ENCODE results near the gene MAS1.
"Not testable (repeated sequence)": the region's sequence is repeated elsewhere in the genome, so short reads cannot be mapped to it uniquely, and the experiment has no call there.

The MAS1 gene

GRCh38 chr6:159890792-159891191 is at the start of gene MAS1:
Gene MAS1, plus strand, starts transcription at chr6:159890988. Its CDS starts 15,968 bp downstream, at chr6:159906956.
- no peak for DNase-seq

GRCh38 chr6:159842035-159842434 is 48.8 kb upstream of the MAS1 start:
- no peak for DNase-seq

- DNase-seq: no peak
Observed at GRCh38 chr6:159844737-159845645, 45.8 kb upstream of the MAS1 start.

GRCh38 chr6:159848552-159848951 is 42.2 kb upstream of the MAS1 start:
- DNase-seq: not testable (repeated sequence)

- not testable (repeated sequence) for DNase-seq
Observed at GRCh38 chr6:159849851-159850250, 40.9 kb upstream of the MAS1 start.

GRCh38 chr6:159852877-159853276 is 37.9 kb upstream of the MAS1 start:
- no peak for DNase-seq

GRCh38 chr6:159853754-159854153 is 37.0 kb upstream of the MAS1 start:
- no peak for DNase-seq

GRCh38 chr6:159854959-159855358 is 35.8 kb upstream of the MAS1 start:
- no peak for DNase-seq

GRCh38 chr6:159858259-159858658 is 32.5 kb upstream of the MAS1 start:
- DNase-seq: no peak

GRCh38 chr6:159860482-159860881 is 30.3 kb upstream of the MAS1 start:
- DNase-seq: no peak

GRCh38 chr6:159862103-159862502 is 28.7 kb upstream of the MAS1 start:
- DNase-seq: no peak

- peak in 1 of 2 experiments; percentile 31 for DNase-seq
Observed at GRCh38 chr6:159863341-159863740, 27.4 kb upstream of the MAS1 start.

GRCh38 chr6:159865226-159865920 is 25.4 kb upstream of the MAS1 start:
- no peak for DNase-seq

GRCh38 chr6:159866286-159867247 is 24.2 kb upstream of the MAS1 start:
- no peak for DNase-seq

- no peak for DNase-seq
Observed at GRCh38 chr6:159871241-159871640, 19.5 kb upstream of the MAS1 start.

- peak; percentile 27 to 37 for DNase-seq
Observed at GRCh38 chr6:159871906-159872305, 18.9 kb upstream of the MAS1 start.

GRCh38 chr6:159874435-159874834 is 16.4 kb upstream of the MAS1 start:
- DNase-seq: no peak

GRCh38 chr6:159875194-159875593 is 15.6 kb upstream of the MAS1 start:
- DNase-seq: no peak

- no peak for DNase-seq
Observed at GRCh38 chr6:159876242-159876641, 14.5 kb upstream of the MAS1 start.

GRCh38 chr6:159877256-159877808 is 13.5 kb upstream of the MAS1 start:
- DNase-seq: no peak

- DNase-seq: no peak
Observed at GRCh38 chr6:159878341-159878740, 12.4 kb upstream of the MAS1 start.

GRCh38 chr6:159879856-159880255 is 10.9 kb upstream of the MAS1 start:
- no peak for DNase-seq

All from activated T-cell treated with anti-CD3 and anti-CD28 coated beads, Interleukin-2, amount 50 U/mL, for 48 hours (primary cell).